HEK293T (cell line): ENCODE measurements around the gene CUEDC1.

Experiments used
- CTCF ChIA-PET: fragments of 350-600 bp; formaldehyde crosslinking; extraction: SDS; loops from one replicate; lab custom pipeline; 2021; ENCODE audit warnings: antibody characterized with exemption, inconsistent platforms; lab: Yijun Ruan, JAX
- POLR2A ChIA-PET: fragments of 350-600 bp; formaldehyde crosslinking; extraction: SDS; loops from one replicate; lab custom pipeline; 2020; ENCODE audit warnings: antibody characterized with exemption, inconsistent platforms; lab: Yijun Ruan, JAX
- DNase-seq: peaks from one replicate; pipeline ENCODE4 v3.0.0; 2012; ENCODE audit warnings: mixed read lengths; ENCODE audit errors: extremely low spot score
- ARNT ChIP-seq: fragments of 450-650 bp; IDR thresholded peaks from 2 replicates; pipeline ENCODE4 v1.6.1; 2017; ENCODE audit warnings: mild to moderate bottlenecking
- BHLHE40 ChIP-seq: fragments of 450-650 bp; IDR thresholded peaks from 2 replicates; pipeline ENCODE4 v1.6.1; 2016; ENCODE audit warnings: mild to moderate bottlenecking, moderate library complexity, borderline replicate concordance
- CTBP1 ChIP-seq: fragments of 450-650 bp; IDR thresholded peaks from 2 replicates; pipeline ENCODE4 v1.6.1; 2016; ENCODE audit warnings: borderline replicate concordance
- ELF4 ChIP-seq: fragments of 450-650 bp; IDR thresholded peaks from 2 replicates; pipeline ENCODE4 v1.6.1; 2017; ENCODE audit warnings: antibody characterized with exemption
- FOXA1 ChIP-seq: fragments of 450-650 bp; IDR thresholded peaks from 2 replicates; pipeline ENCODE4 v1.6.1; 2016; ENCODE audit warnings: mild to moderate bottlenecking
- FOXK2 ChIP-seq: fragments of 450-650 bp; IDR thresholded peaks from 2 replicates; pipeline ENCODE4 v1.6.1; 2016; ENCODE audit warnings: mild to moderate bottlenecking
- FOXM1 ChIP-seq: fragments of 450-650 bp; IDR thresholded peaks from 2 replicates; pipeline ENCODE4 v1.6.1; 2017; ENCODE audit warnings: mild to moderate bottlenecking, borderline replicate concordance
- HDGF ChIP-seq: fragments of 450-650 bp; IDR thresholded peaks from 2 replicates; pipeline ENCODE4 v1.6.1; 2017; ENCODE audit warnings: antibody characterized with exemption, borderline replicate concordance
- L3MBTL2 ChIP-seq: fragments of 450-650 bp; conservative IDR thresholded peaks from 2 replicates; pipeline ENCODE4 v1.6.1; 2016; ENCODE audit warnings: mild to moderate bottlenecking
- LEF1 ChIP-seq: fragments of 450-650 bp; IDR thresholded peaks from 2 replicates; pipeline ENCODE4 v1.6.1; 2017; ENCODE audit warnings: mild to moderate bottlenecking, borderline replicate concordance
- NFRKB ChIP-seq: fragments of 450-650 bp; IDR thresholded peaks from 2 replicates; pipeline ENCODE4 v1.6.1; 2016; ENCODE audit warnings: mild to moderate bottlenecking, moderate library complexity
- PKNOX1 ChIP-seq: fragments of 450-650 bp; IDR thresholded peaks from 2 replicates; pipeline ENCODE4 v1.6.1; 2016
- SP1 ChIP-seq: fragments of 450-650 bp; IDR thresholded peaks from 2 replicates; pipeline ENCODE4 v1.6.1; 2017
- SUZ12 ChIP-seq: fragments of 450-650 bp; IDR thresholded peaks from 2 replicates; pipeline ENCODE4 v1.6.1; 2016; ENCODE audit warnings: mild to moderate bottlenecking
- TARDBP ChIP-seq: fragments of 450-650 bp; IDR thresholded peaks from 2 replicates; pipeline ENCODE4 v1.6.1; 2016
- ZNF384 ChIP-seq: fragments of 450-650 bp; IDR thresholded peaks from 2 replicates; pipeline ENCODE4 v1.6.1; 2016

Gene CUEDC1

GRCh38 chr17:57945996-57946797 lies 9.0 kb downstream of the CUEDC1 start:
- ChIA-PET CTCF (interaction anchor here (0.7 kb wide), 1 partner anchor 749 kb away, joined by 3 read pairs; no protein-coding TSS in a partner anchor), POLR2A (interaction anchor here (1.3 to 2.1 kb wide), 2 partner anchors 19 to 61 kb away, joined by 4 to 8 read pairs; partner anchors contain the start of gene SRSF1)
- no peak for TF ChIP-seq BHLHE40
- TF ChIP-seq PKNOX1 = no peak
- TF ChIP-seq HDGF = no peak
- TF ChIP-seq L3MBTL2 = no peak
- TF ChIP-seq LEF1 = no peak
- no peak for TF ChIP-seq CTBP1
- TF ChIP-seq SUZ12 = no peak
- TF ChIP-seq TARDBP = no peak
- DNase-seq = no peak

DNA sequence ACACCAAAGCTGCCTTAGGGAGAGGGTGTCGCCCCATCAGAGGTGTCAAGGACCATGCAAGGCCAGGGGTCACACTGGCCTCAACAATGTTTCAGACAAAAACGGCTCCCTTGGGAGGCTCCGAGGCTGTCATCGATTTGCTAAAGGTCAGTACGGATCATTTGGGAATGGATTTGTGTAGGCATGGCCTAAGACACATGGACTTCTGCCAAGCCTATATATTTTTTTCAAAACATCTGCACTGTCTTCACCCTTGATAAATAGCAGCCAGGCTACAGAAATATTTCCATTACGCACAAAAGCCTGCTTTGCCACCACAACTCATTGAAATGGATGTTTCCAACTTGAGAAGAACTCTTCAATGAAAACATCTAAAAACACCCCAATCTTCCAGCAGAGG lies 10.3 kb downstream of the CUEDC1 start:
- DNase-seq = no peak
- no peak for TF ChIP-seq PKNOX1
- no peak for TF ChIP-seq FOXK2
- no peak for TF ChIP-seq ARNT
- TF ChIP-seq SP1 = no peak
- no peak for TF ChIP-seq ELF4
- no peak for TF ChIP-seq HDGF
- no peak for TF ChIP-seq L3MBTL2
- TF ChIP-seq CTBP1 = no peak
- no peak for TF ChIP-seq BHLHE40
- no peak for TF ChIP-seq ZNF384
- TF ChIP-seq LEF1 = no peak
- TF ChIP-seq FOXA1 = no peak
- TF ChIP-seq TARDBP = no peak
- no peak for TF ChIP-seq FOXM1
- TF ChIP-seq NFRKB = no peak
- no peak for TF ChIP-seq SUZ12
- ChIA-PET POLR2A (interaction anchor here (2.1 kb wide), 1 partner anchor 63 kb away, joined by 8 read pairs; the partner anchor contains the start of gene SRSF1), CTCF (no interaction called here)

GRCh38 chr17:57943645-57944044 lies 11.6 kb downstream of the CUEDC1 start:
- CTCF ChIA-PET = no interaction called here
- POLR2A ChIA-PET = interaction anchor here (0.8 kb wide), 1 partner anchor 11 kb away, joined by 4 read pairs; no protein-coding TSS in a partner anchor
- DNase-seq = no peak
- TF ChIP-seq TARDBP (no peak), ZNF384 (no peak), ELF4 (no peak), L3MBTL2 (no peak), NFRKB (no peak), FOXK2 (no peak)

DNA sequence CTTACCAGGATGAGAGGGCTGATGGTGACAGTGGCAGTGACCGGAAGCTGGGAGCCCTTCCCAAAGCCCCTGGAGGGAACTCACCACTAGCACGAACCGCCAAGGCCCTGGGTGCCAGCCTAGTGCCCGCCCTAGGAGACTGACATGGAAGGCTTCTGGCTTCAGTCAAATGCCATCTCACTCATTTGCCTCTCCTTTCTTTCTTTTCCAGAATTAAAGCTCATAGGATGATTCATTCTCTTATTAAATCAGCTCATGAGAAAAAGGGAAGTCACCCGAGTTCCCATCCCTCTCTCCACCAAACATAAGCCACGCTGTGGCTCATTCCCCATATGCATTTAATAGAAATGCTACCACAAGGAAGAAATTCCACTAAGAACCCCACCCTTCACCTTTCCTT lies 12.1 kb downstream of the CUEDC1 start:
- POLR2A ChIA-PET = no interaction called here
- DNase-seq = no peak
- TF ChIP-seq TARDBP (no peak), BHLHE40 (no peak)
- CTCF ChIA-PET = no interaction called here

GRCh38 chr17:57941384-57942370 lies 13.5 kb downstream of the CUEDC1 start:
- POLR2A ChIA-PET = interaction anchor here (4.6 kb wide), 1 partner anchor 14 kb away, joined by 24 read pairs; the partner anchor contains the start of gene CUEDC1
- CTCF ChIA-PET = no interaction called here
- TF ChIP-seq ARNT (no peak), ELF4 (no peak), FOXM1 (no peak), ZNF384 (no peak), CTBP1 (no peak), SUZ12 (no peak), BHLHE40 (no peak), NFRKB (no peak), FOXK2 (no peak), HDGF (no peak), SP1 (no peak), FOXA1 (no peak), L3MBTL2 (no peak), LEF1 (no peak)
- no peak for DNase-seq

- POLR2A ChIA-PET = interaction anchor here (4.6 kb wide), 1 partner anchor 14 kb away, joined by 24 read pairs; the partner anchor contains the start of gene CUEDC1
- TF ChIP-seq FOXK2 = no peak
- TF ChIP-seq SUZ12 = no peak
- no peak for TF ChIP-seq ELF4
- TF ChIP-seq TARDBP = no peak
- no peak for TF ChIP-seq BHLHE40
- no peak for TF ChIP-seq NFRKB
- no peak for TF ChIP-seq LEF1
- TF ChIP-seq HDGF = no peak
- TF ChIP-seq ARNT = no peak
- no peak for TF ChIP-seq FOXM1
- TF ChIP-seq PKNOX1 = no peak
- no peak for TF ChIP-seq L3MBTL2
- TF ChIP-seq SP1 = no peak
- TF ChIP-seq FOXA1 = no peak
- TF ChIP-seq ZNF384 = no peak
- no peak for TF ChIP-seq CTBP1
- no peak for DNase-seq
- CTCF ChIA-PET = no interaction called here
These were observed 14.4 kb downstream of the CUEDC1 start for GRCh38 chr17:57940653-57941329.
